ENCODE data around the gene APOA5. TPM values are rescaled to one million over a fixed set of nuclear protein-coding genes. Genes with fewer than 3 reads are reported as not detected.

APOA5 gene
- total and polyA plus RNA-seq, 2 of the 13 experiments (the other 11 are each of a cell fraction or from before 2014, with no cell fraction given) = 44.0 to 49.1 TPM

- TF ChIP-seq ZNF672 (CRISPR knock-in tag; IDR thresholded peaks at IDR 0.05) (no peak), ZNF558 (CRISPR knock-in tag; IDR thresholded peaks at IDR 0.05; ENCODE audit: borderline replicate concordance) (no peak), SIN3B (IDR thresholded peaks at IDR 0.05; ENCODE audit: low read length) (peak; percentile 77; the same call in 1 of the 2 replicates), ZFYVE20 (CRISPR knock-in tag; IDR thresholded peaks at IDR 0.05; ENCODE audit: borderline replicate concordance, low read depth) (no peak), STAT6 (CRISPR knock-in tag; IDR thresholded peaks at IDR 0.05; ENCODE audit: borderline replicate concordance) (0 out of 2 replicates have a peak, but pooled peaks have one; percentile 81), ZNF274 (CRISPR knock-in tag; IDR thresholded peaks at IDR 0.05) (peak; percentile 88; the same call in 1 of the 2 replicates), ZNF138 (CRISPR knock-in tag; IDR thresholded peaks at IDR 0.05; ENCODE audit: low read depth) (peak; percentile 93), POGZ (CRISPR knock-in tag; IDR thresholded peaks at IDR 0.05) (peak; percentile 93), DPF2 (CRISPR knock-in tag; IDR thresholded peaks at IDR 0.05; ENCODE audit: borderline replicate concordance, low read depth) (no peak), ZNF772 (CRISPR knock-in tag; IDR thresholded peaks at IDR 0.05) (peak; percentile 98), CREBL2 (CRISPR knock-in tag; IDR thresholded peaks at IDR 0.05; ENCODE audit: borderline replicate concordance) (no peak), ZSCAN29 (CRISPR knock-in tag; conservative IDR thresholded peaks at IDR 0.05) (peak; percentile 67; the same call in 1 of the 2 replicates), ZNF292 (CRISPR knock-in tag; IDR thresholded peaks at IDR 0.05; ENCODE audit: borderline replicate concordance, low read depth) (peak; percentile 77; the same call in 1 of the 2 replicates), ZNF260 (CRISPR knock-in tag; IDR thresholded peaks at IDR 0.05; ENCODE audit: borderline replicate concordance, low read depth) (no peak), ZSCAN5A (CRISPR knock-in tag; IDR thresholded peaks at IDR 0.05; ENCODE audit: borderline replicate concordance) (peak; percentile 92), HNRNPUL1 (IDR thresholded peaks at IDR 0.05; ENCODE audit: low read depth, low read length) (no peak), ZBTB37 (CRISPR knock-in tag; IDR thresholded peaks at IDR 0.05) (0 out of 2 replicates have a peak, but pooled peaks have one; percentile 17), ATM (IDR thresholded peaks at IDR 0.05; ENCODE audit: borderline replicate concordance) (no peak), ZNF124 (CRISPR knock-in tag; IDR thresholded peaks at IDR 0.05) (no peak), ZNF589 (CRISPR knock-in tag; conservative IDR thresholded peaks at IDR 0.05) (no peak), DDIT3 (CRISPR knock-in tag; IDR thresholded peaks at IDR 0.05) (no peak)
Measured at GRCh38 chr11:116772443-116773202, 19.1 kb downstream of the APOA5 start, which contains the start of gene BUD13 (continued).

All from HepG2 (cell line).